Measurements from ENCODE around the gene KATNA1. TPM values are rescaled to one million over a fixed set of nuclear protein-coding genes. Genes with fewer than 3 reads are reported as not detected.

The KATNA1 gene
- total RNA-seq, 1 experiment from 2014 or later: 20.6 TPM

- intact Hi-C loops (cut with micrococcal nuclease): no loop called here
- Histone ChIP-seq H3K27ac (ENCODE audit: low read depth, low read length) (no peak overlapping the region), H2AFZ (ENCODE audit: low read depth, low read length, poor library complexity, severe bottlenecking) (no peak overlapping the region), H3K9me2 (ENCODE audit: insufficient read depth) (no peaks in the 10 kb centered on the region), H3K4me1 (ENCODE audit: control insufficient read depth in 1 of 2, insufficient read depth in 2 of 2, low read length in 2 of 2) (no peaks in the 10 kb centered on the region), H3K36me3 (ENCODE audit: control insufficient read depth in 1 of 2, insufficient read depth in 2 of 2, low read length in 2 of 2) (no peaks in the 10 kb centered on the region), H3K9ac (ENCODE audit: low read length) (no peak overlapping the region), H3K79me2 (ENCODE audit: insufficient read depth, low read length) (peaks cover 3% of the 10 kb centered on the region), H3K9me3 (ENCODE audit: control insufficient read depth in 1 of 2, insufficient read depth in 1 of 2, low read depth in 1 of 2, low read length in 2 of 2) (no peaks in the 10 kb centered on the region), H3K4me2 (ENCODE audit: low read length) (no peak overlapping the region), H4K20me1 (ENCODE audit: insufficient read depth) (no peaks in the 10 kb centered on the region), H3K27me3 (ENCODE audit: insufficient read depth, low read length) (no peaks in the 10 kb centered on the region), H3K4me3 (replicated peaks in 1 of 2; ENCODE audit: low read depth in 1 of 2, low read length in 2 of 2) (no peak overlapping the region)
- POLR2A ChIA-PET: no interaction called here
- CTCF ChIA-PET: no interaction called here
- RAD21 ChIA-PET (ENCODE audit: low non-redundant PET in 1 of 2, low total read pairs in 2 of 2, uncharacterized antibody in 2 of 2, unreplicated experiment in 2 of 2): no interaction called here
- TF ChIP-seq ZFX (IDR thresholded peaks at IDR 0.05): no peak
- TF ChIP-seq SRF (IDR thresholded peaks at IDR 0.05; ENCODE audit: low read depth): no peak
- no peak for TF ChIP-seq TCF7L2 (IDR thresholded peaks at IDR 0.05; ENCODE audit: borderline replicate concordance, extremely low read depth, insufficient read depth, insufficient read length)
- TF ChIP-seq CEBPB (IDR thresholded peaks at IDR 0.05; ENCODE audit: low read depth): no peak
- TF ChIP-seq REST (IDR thresholded peaks at IDR 0.05; ENCODE audit: low read depth): no peak
- no peak for TF ChIP-seq ELF1 (IDR thresholded peaks at IDR 0.05; ENCODE audit: borderline replicate concordance, low read depth)
- no peak for TF ChIP-seq EZH2phosphoT487 (IDR thresholded peaks at IDR 0.05; ENCODE audit: borderline replicate concordance)
- no peak for TF ChIP-seq ZNF274 (IDR thresholded peaks at IDR 0.05; ENCODE audit: low read depth, low read length)
- TF ChIP-seq EGR1 (IDR thresholded peaks at IDR 0.05; ENCODE audit: low read depth): no peak
- no peak for TF ChIP-seq EZH2 (IDR thresholded peaks at IDR 0.05)
- TF ChIP-seq POLR2AphosphoS5 (IDR thresholded peaks at IDR 0.05; ENCODE audit: low read depth, low read length): no peak
- TF ChIP-seq CBX3 (IDR thresholded peaks at IDR 0.05; ENCODE audit: low read depth): no peak
- TF ChIP-seq SIN3A (IDR thresholded peaks at IDR 0.05; ENCODE audit: low read depth): no peak
- TF ChIP-seq ATF3 (IDR thresholded peaks at IDR 0.05): no peak
- TF ChIP-seq YY1 (IDR thresholded peaks at IDR 0.05; ENCODE audit: extremely low read depth, insufficient replicate concordance, low read depth, low read length): no peak
- ATAC-seq (no peak), DNase-seq (ENCODE audit: low read depth, low spot score) (no peak)
- BruUV-seq (replicated peaks): no TSS peak
These were observed 32.7 kb downstream of the KATNA1 start for GRCh38 chr6:149615805-149616204.
